ENCODE results near the gene ZDHHC19. TPM values are rescaled to one million over a fixed set of nuclear protein-coding genes. Genes with fewer than 3 reads are reported as not detected.

ZDHHC19 gene
- total and polyA plus RNA-seq, 2 experiments from 2014 or later = 1.3 to 15.7 TPM

- TF ChIP-seq, protein P1, sequence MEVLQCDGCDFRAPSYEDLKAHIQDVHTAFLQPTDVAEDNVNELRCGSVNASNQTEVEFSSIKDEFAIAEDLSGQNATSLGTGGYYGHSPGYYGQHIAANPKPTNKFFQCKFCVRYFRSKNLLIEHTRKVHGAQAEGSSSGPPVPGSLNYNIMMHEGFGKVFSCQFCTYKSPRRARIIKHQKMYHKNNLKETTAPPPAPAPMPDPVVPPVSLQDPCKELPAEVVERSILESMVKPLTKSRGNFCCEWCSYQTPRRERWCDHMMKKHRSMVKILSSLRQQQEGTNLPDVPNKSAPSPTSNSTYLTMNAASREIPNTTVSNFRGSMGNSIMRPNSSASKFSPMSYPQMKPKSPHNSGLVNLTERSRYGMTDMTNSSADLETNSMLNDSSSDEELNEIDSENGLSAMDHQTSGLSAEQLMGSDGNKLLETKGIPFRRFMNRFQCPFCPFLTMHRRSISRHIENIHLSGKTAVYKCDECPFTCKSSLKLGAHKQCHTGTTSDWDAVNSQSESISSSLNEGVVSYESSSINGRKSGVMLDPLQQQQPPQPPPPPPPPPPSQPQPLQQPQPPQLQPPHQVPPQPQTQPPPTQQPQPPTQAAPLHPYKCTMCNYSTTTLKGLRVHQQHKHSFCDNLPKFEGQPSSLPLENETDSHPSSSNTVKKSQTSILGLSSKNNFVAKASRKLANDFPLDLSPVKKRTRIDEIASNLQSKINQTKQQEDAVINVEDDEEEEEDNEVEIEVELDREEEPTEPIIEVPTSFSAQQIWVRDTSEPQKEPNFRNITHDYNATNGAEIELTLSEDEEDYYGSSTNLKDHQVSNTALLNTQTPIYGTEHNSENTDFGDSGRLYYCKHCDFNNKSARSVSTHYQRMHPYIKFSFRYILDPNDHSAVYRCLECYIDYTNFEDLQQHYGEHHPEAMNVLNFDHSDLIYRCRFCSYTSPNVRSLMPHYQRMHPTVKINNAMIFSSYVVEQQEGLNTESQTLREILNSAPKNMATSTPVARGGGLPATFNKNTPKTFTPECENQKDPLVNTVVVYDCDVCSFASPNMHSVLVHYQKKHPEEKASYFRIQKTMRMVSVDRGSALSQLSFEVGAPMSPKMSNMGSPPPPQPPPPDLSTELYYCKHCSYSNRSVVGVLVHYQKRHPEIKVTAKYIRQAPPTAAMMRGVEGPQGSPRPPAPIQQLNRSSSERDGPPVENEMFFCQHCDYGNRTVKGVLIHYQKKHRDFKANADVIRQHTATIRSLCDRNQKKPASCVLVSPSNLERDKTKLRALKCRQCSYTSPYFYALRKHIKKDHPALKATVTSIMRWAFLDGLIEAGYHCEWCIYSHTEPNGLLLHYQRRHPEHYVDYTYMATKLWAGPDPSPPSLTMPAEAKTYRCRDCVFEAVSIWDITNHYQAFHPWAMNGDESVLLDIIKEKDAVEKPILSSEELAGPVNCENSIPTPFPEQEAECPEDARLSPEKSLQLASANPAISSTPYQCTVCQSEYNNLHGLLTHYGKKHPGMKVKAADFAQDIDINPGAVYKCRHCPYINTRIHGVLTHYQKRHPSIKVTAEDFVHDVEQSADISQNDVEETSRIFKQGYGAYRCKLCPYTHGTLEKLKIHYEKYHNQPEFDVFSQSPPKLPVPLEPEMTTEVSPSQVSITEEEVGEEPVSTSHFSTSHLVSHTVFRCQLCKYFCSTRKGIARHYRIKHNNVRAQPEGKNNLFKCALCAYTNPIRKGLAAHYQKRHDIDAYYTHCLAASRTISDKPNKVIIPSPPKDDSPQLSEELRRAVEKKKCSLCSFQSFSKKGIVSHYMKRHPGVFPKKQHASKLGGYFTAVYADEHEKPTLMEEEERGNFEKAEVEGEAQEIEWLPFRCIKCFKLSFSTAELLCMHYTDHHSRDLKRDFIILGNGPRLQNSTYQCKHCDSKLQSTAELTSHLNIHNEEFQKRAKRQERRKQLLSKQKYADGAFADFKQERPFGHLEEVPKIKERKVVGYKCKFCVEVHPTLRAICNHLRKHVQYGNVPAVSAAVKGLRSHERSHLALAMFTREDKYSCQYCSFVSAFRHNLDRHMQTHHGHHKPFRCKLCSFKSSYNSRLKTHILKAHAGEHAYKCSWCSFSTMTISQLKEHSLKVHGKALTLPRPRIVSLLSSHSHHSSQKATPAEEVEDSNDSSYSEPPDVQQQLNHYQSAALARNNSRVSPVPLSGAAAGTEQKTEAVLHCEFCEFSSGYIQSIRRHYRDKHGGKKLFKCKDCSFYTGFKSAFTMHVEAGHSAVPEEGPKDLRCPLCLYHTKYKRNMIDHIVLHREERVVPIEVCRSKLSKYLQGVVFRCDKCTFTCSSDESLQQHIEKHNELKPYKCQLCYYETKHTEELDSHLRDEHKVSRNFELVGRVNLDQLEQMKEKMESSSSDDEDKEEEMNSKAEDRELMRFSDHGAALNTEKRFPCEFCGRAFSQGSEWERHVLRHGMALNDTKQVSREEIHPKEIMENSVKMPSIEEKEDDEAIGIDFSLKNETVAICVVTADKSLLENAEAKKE (CRISPR knock-in tag; IDR thresholded peaks at IDR 0.05) = no peak
- TF ChIP-seq ZNF331 (CRISPR knock-in tag; IDR thresholded peaks at IDR 0.05; ENCODE audit: low read depth) = no peak
- TF ChIP-seq, protein P2, sequence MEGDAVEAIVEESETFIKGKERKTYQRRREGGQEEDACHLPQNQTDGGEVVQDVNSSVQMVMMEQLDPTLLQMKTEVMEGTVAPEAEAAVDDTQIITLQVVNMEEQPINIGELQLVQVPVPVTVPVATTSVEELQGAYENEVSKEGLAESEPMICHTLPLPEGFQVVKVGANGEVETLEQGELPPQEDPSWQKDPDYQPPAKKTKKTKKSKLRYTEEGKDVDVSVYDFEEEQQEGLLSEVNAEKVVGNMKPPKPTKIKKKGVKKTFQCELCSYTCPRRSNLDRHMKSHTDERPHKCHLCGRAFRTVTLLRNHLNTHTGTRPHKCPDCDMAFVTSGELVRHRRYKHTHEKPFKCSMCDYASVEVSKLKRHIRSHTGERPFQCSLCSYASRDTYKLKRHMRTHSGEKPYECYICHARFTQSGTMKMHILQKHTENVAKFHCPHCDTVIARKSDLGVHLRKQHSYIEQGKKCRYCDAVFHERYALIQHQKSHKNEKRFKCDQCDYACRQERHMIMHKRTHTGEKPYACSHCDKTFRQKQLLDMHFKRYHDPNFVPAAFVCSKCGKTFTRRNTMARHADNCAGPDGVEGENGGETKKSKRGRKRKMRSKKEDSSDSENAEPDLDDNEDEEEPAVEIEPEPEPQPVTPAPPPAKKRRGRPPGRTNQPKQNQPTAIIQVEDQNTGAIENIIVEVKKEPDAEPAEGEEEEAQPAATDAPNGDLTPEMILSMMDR (conservative IDR thresholded peaks at IDR 0.05; ENCODE audit: low read depth in 2 of 2) = no peak
- TF ChIP-seq EZH2phosphoT487 (IDR thresholded peaks at IDR 0.05; ENCODE audit: unreplicated experiment) = no peak
- TF ChIP-seq JUNB (IDR thresholded peaks at IDR 0.05; ENCODE audit: unreplicated experiment) = no peak
These were observed 42.3 kb downstream of the ZDHHC19 start (continued) for GRCh38 chr3:196168808-196169391.

DNA sequence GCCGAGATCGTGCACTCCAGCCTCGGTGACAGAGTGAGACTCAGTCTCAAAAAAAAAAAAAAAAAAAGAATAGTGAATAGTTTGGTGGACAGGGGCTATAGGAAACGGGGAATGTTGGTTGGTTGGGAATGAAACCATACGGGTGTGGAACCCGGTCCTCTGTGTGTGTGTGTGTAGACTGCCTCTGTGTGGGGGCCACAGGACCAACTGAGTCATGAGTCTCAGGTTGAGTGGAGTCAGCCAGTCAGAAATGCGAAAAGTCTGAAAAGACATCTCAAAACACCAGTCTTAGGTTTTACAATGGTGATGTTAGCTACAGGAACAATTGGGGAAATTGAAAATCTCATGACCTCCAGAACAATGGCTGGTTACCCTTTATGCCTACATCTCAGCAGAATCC is 44.5 kb downstream of the ZDHHC19 start:
- H3K4me3 Mint-ChIP-seq = no peak overlapping the region
- ATAC-seq (no peak), DNase-seq (ENCODE audit: low spot score) (no peak)
- Histone ChIP-seq H3K4me1 (ENCODE audit: insufficient read depth) (no peaks in the 10 kb centered on the region), H3K4me3 (no peak overlapping the region), H3K27ac (ENCODE audit: low read depth) (no peak overlapping the region), H3K27me3 (ENCODE audit: insufficient read depth) (no peaks in the 10 kb centered on the region), H3K9me2 (ENCODE audit: insufficient read depth) (no peaks in the 10 kb centered on the region), H2AFZ (no peak overlapping the region), H4K20me1 (replicated peaks; ENCODE audit: insufficient read depth) (no peaks in the 10 kb centered on the region), H3K36me3 (ENCODE audit: insufficient read depth) (no peaks in the 10 kb centered on the region), H3K4me2 (no peak overlapping the region), H3F3A (replicated peaks; ENCODE audit: low read depth) (no peaks in the 10 kb centered on the region), H3K79me2 (replicated peaks; ENCODE audit: insufficient read depth) (no peaks in the 10 kb centered on the region)
- no peak overlapping the region for H3K27ac Mint-ChIP-seq
- H3K27me3 Mint-ChIP-seq (ENCODE audit: insufficient read depth, low read depth, poor library complexity) = peaks cover 7% of the 10 kb centered on the region
- no peaks in the 10 kb centered on the region for H3K36me3 Mint-ChIP-seq (ENCODE audit: low read depth)
- H3K4me1 Mint-ChIP-seq = no peaks in the 10 kb centered on the region
- no peaks in the 10 kb centered on the region for H3K9me3 Mint-ChIP-seq
- TF ChIP-seq POLR2AphosphoS5 (IDR thresholded peaks at IDR 0.05; ENCODE audit: low read depth) = no peak
- no peak for TF ChIP-seq ETS1 (IDR thresholded peaks at IDR 0.05)
- TF ChIP-seq ZNF114 (CRISPR knock-in tag; IDR thresholded peaks at IDR 0.05) = no peak
- TF ChIP-seq EZH2 (IDR thresholded peaks at IDR 0.05; ENCODE audit: low read depth, unreplicated experiment) = no peak
- TF ChIP-seq ZNF331 (CRISPR knock-in tag; IDR thresholded peaks at IDR 0.05; ENCODE audit: low read depth) = no peak
